Measurements from ENCODE around the gene RHEBL1. TPM values are rescaled to one million over a fixed set of nuclear protein-coding genes. Genes with fewer than 3 reads are reported as not detected.

RHEBL1 gene
- total RNA-seq, 1 experiment from 2014 or later: 1.3 TPM

GRCh38 chr12:49034286-49034622 lies 35.5 kb downstream of the RHEBL1 start:
- ChIA-PET POLR2A (ENCODE audit: low non-redundant PET) (no interaction called here), CTCF (no interaction called here)
- intact Hi-C loops (cut with micrococcal nuclease; ENCODE audit: unreplicated experiment): no loop called here
- Histone ChIP-seq H3K27me3 (replicated peaks; ENCODE audit: insufficient read depth, low read depth, low read length, poor library complexity) (no peaks in the 10 kb centered on the region), H3K4me3 (ENCODE audit: low read depth, low read length, poor library complexity, severe bottlenecking) (no peak overlapping the region), H3K4me1 (ENCODE audit: insufficient read depth, low read length, poor library complexity, severe bottlenecking) (no peaks in the 10 kb centered on the region), H3K9me3 (ENCODE audit: low read depth, low read length, poor library complexity, severe bottlenecking) (no peaks in the 10 kb centered on the region), H3K27ac (ENCODE audit: low read depth, low read length, poor library complexity, severe bottlenecking) (no peak overlapping the region), H3K36me3 (ENCODE audit: insufficient read depth, low read length, poor library complexity, severe bottlenecking) (peaks cover 96% of the 10 kb centered on the region)
- no peak for DNase-seq (ENCODE audit: low spot score)
- TF ChIP-seq EZH2 (IDR thresholded peaks at IDR 0.05; ENCODE audit: borderline replicate concordance, low read depth, low read length, poor library complexity, severe bottlenecking): no peak
- no peak for TF ChIP-seq CTCF (conservative IDR thresholded peaks at IDR 0.05; ENCODE audit: low read depth, low read length)
- no TSS peak for BruUV-seq (replicated peaks)

- H3K27me3 ChIP-seq (replicated peaks; ENCODE audit: insufficient read depth, low read depth, low read length, poor library complexity): no peaks in the 10 kb centered on the region
- no peak overlapping the region for H3K27ac ChIP-seq (ENCODE audit: low read depth, low read length, poor library complexity, severe bottlenecking)
- ChIA-PET CTCF (no interaction called here), POLR2A (ENCODE audit: low non-redundant PET) (no interaction called here)
- no peaks in the 10 kb centered on the region for H3K4me1 ChIP-seq (ENCODE audit: insufficient read depth, low read length, poor library complexity, severe bottlenecking)
- intact Hi-C loops (cut with micrococcal nuclease; ENCODE audit: unreplicated experiment): no loop called here
- H3K4me3 ChIP-seq (ENCODE audit: low read depth, low read length, poor library complexity, severe bottlenecking): no peak overlapping the region
- peaks cover 96% of the 10 kb centered on the region for H3K36me3 ChIP-seq (ENCODE audit: insufficient read depth, low read length, poor library complexity, severe bottlenecking)
- TF ChIP-seq CTCF (conservative IDR thresholded peaks at IDR 0.05; ENCODE audit: low read depth, low read length) (no peak), EZH2 (IDR thresholded peaks at IDR 0.05; ENCODE audit: borderline replicate concordance, low read depth, low read length, poor library complexity, severe bottlenecking) (no peak)
- DNase-seq (ENCODE audit: low spot score): no peak
- no TSS peak for BruUV-seq (replicated peaks)
- no peaks in the 10 kb centered on the region for H3K9me3 ChIP-seq (ENCODE audit: low read depth, low read length, poor library complexity, severe bottlenecking)
These were observed 36.0 kb downstream of the RHEBL1 start for GRCh38 chr12:49033611-49034285.

- ChIA-PET CTCF (interaction anchor here (0.6 kb wide), 1 partner anchor 615 kb away, joined by 6 read pairs; no protein-coding TSS in a partner anchor), POLR2A (ENCODE audit: low non-redundant PET) (no interaction called here)
- DNase-seq (ENCODE audit: low spot score): no peak
- H3K27me3 ChIP-seq (replicated peaks; ENCODE audit: insufficient read depth, low read depth, low read length, poor library complexity): no peaks in the 10 kb centered on the region
- no TSS peak for BruUV-seq (replicated peaks)
- H3K4me1 ChIP-seq (ENCODE audit: insufficient read depth, low read length, poor library complexity, severe bottlenecking): no peaks in the 10 kb centered on the region
- no peaks in the 10 kb centered on the region for H3K9me3 ChIP-seq (ENCODE audit: low read depth, low read length, poor library complexity, severe bottlenecking)
- intact Hi-C loops (cut with micrococcal nuclease; ENCODE audit: unreplicated experiment): no loop called here
- TF ChIP-seq CTCF (conservative IDR thresholded peaks at IDR 0.05; ENCODE audit: low read depth, low read length): no peak
- no peak for TF ChIP-seq EZH2 (IDR thresholded peaks at IDR 0.05; ENCODE audit: borderline replicate concordance, low read depth, low read length, poor library complexity, severe bottlenecking)
- no peak overlapping the region for H3K4me3 ChIP-seq (ENCODE audit: low read depth, low read length, poor library complexity, severe bottlenecking)
- H3K27ac ChIP-seq (ENCODE audit: low read depth, low read length, poor library complexity, severe bottlenecking): no peak overlapping the region
- H3K36me3 ChIP-seq (ENCODE audit: insufficient read depth, low read length, poor library complexity, severe bottlenecking): peaks cover 96% of the 10 kb centered on the region
These were observed 36.9 kb downstream of the RHEBL1 start for GRCh38 chr12:49032679-49033447.

Measured in A673 (cell line).